ENCODE results near the gene PRKG1. TPM values are rescaled to one million over a fixed set of nuclear protein-coding genes. Genes with fewer than 3 reads are reported as not detected.

The PRKG1 gene
- total RNA-seq, 4 donors from 2014 or later, result 1.2 to 6.5 (median 2.7) TPM

DNA sequence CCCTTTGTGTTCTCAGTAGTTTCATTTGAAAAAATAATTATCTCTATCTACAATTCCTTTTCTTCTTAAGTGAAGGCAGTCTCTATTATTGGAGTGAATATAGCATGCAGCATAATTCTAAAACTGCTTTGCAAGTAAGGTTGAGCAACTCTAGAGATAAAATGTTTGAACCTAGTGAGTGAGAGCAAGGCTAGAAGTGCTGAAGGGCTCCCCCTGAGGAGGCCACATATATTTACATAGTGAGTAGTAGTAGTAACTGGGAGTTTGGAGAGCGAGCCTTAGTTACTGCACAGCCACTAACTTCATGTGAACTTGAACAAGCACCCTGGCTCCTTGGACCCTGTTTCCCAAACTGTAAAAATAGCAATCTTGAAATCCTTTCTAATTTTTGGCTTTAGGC is 1098.3 kb downstream of the PRKG1 start:
- 85% methylated on average over 1 of the region's 1 CpG for WGBS
- DNase-seq (ENCODE audit: low spot score in 2 of 2), result no peak
- H3K27me3 ChIP-seq, result no peaks in the 10 kb centered on the region
- H3K4me3 ChIP-seq, result no peak overlapping the region
- H3K4me1 ChIP-seq, result no peaks in the 10 kb centered on the region
- H3K9me3 ChIP-seq, result no peaks in the 10 kb centered on the region
- no peaks in the 10 kb centered on the region for H3K36me3 ChIP-seq
- TF ChIP-seq, protein P1, sequence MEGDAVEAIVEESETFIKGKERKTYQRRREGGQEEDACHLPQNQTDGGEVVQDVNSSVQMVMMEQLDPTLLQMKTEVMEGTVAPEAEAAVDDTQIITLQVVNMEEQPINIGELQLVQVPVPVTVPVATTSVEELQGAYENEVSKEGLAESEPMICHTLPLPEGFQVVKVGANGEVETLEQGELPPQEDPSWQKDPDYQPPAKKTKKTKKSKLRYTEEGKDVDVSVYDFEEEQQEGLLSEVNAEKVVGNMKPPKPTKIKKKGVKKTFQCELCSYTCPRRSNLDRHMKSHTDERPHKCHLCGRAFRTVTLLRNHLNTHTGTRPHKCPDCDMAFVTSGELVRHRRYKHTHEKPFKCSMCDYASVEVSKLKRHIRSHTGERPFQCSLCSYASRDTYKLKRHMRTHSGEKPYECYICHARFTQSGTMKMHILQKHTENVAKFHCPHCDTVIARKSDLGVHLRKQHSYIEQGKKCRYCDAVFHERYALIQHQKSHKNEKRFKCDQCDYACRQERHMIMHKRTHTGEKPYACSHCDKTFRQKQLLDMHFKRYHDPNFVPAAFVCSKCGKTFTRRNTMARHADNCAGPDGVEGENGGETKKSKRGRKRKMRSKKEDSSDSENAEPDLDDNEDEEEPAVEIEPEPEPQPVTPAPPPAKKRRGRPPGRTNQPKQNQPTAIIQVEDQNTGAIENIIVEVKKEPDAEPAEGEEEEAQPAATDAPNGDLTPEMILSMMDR (IDR thresholded peaks at IDR 0.05), result no peak
- TF ChIP-seq EP300 (IDR thresholded peaks at IDR 0.05), result no peak
- TF ChIP-seq POLR2A (IDR thresholded peaks at IDR 0.05), result no peak
- no peak for TF ChIP-seq POLR2AphosphoS5 (IDR thresholded peaks at IDR 0.05)
- no peak overlapping the region for H3K27ac ChIP-seq

GRCh38 chr10:52185256-52185655 is 1111.0 kb downstream of the PRKG1 start:
- Histone ChIP-seq H3K4me1 (no peaks in the 10 kb centered on the region), H3K4me3 (no peak overlapping the region), H3K27ac (no peak overlapping the region), H3K36me3 (no peaks in the 10 kb centered on the region), H3K27me3 (no peaks in the 10 kb centered on the region), H3K9me3 (peaks cover 7% of the 10 kb centered on the region)
- DNase-seq (ENCODE audit: low spot score in 2 of 2), result no peak
- TF ChIP-seq POLR2AphosphoS5 (IDR thresholded peaks at IDR 0.05) (no peak), POLR2A (IDR thresholded peaks at IDR 0.05) (no peak)
- TF ChIP-seq, protein P1 (IDR thresholded peaks at IDR 0.05), result no peak

DNA sequence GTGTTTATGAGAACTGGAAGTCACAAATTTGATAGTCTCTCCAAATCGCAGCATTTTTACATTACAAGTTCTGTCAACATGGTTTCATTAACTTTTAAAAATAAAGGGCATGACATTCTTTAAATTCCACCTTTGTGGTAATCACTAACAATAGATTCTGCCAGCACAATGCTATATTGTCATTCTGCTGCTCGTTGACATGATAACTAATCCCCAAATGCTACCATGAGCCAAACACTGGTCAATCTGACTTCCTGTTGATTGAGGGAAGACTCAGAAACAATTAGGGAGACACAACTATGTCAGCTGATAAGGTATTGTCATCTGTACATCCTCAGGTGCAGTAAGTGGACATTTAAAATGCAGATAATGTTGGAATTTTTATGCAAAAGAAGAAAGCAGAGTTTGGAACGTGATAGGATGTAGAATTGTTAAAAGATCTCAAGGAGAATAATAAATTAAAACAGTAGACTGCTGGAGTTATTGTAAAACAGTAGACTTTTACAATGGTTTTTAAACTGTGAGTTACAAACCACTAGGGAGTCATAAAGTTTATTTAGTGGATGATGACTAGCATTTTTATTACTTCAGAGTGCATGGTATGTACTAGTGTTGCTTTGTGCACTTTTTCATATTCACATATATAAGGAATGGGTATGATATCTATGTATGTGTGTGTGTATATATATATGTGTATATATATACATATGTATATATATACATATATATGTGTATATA is 1113.4 kb downstream of the PRKG1 start:
- H3K9me3 ChIP-seq, result peaks cover 7% of the 10 kb centered on the region
- 57% methylated on average over 3 of the region's 3 CpGs for WGBS
- no peaks in the 10 kb centered on the region for H3K36me3 ChIP-seq
- no peak overlapping the region for H3K27ac ChIP-seq
- no peak for DNase-seq (ENCODE audit: low spot score in 2 of 2)
- no peak overlapping the region for H3K4me3 ChIP-seq
- no peaks in the 10 kb centered on the region for H3K27me3 ChIP-seq
- TF ChIP-seq EP300 (IDR thresholded peaks at IDR 0.05), result no peak
- no peak for TF ChIP-seq POLR2A (IDR thresholded peaks at IDR 0.05)
- TF ChIP-seq, protein P1 (IDR thresholded peaks at IDR 0.05), result no peak
- TF ChIP-seq POLR2AphosphoS5 (IDR thresholded peaks at IDR 0.05), result no peak
- H3K4me1 ChIP-seq, result no peaks in the 10 kb centered on the region

DNA sequence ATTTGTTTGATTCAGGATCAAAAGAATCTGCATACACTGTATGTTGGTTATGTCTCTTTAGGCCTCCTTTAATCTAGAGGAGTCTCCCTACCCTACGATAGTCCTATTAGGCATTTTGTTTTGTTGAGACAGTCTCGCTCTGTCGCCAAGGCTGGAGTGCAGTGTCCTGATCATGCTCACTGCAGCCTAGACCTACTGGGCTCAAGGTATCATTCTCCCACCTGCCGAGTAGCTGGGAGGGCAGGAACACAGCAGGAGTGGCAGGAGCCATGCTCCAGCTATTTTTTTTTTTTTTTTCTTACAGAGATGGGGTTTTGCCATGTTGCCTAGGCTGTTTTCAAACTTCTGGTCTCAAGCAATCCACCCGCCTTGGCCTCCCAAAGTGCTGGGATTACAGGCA is 1116.8 kb downstream of the PRKG1 start:
- TF ChIP-seq, protein P1 (IDR thresholded peaks at IDR 0.05), result no peak
- no peak overlapping the region for H3K4me3 ChIP-seq
- H3K9me3 ChIP-seq, result no peaks in the 10 kb centered on the region
- DNase-seq (ENCODE audit: low spot score in 2 of 2), result no peak
- WGBS, result 93% methylated on average over 5 of the region's 5 CpGs
- no peaks in the 10 kb centered on the region for H3K27me3 ChIP-seq
- no peak overlapping the region for H3K27ac ChIP-seq
- no peaks in the 10 kb centered on the region for H3K36me3 ChIP-seq
- no peaks in the 10 kb centered on the region for H3K4me1 ChIP-seq

DNA sequence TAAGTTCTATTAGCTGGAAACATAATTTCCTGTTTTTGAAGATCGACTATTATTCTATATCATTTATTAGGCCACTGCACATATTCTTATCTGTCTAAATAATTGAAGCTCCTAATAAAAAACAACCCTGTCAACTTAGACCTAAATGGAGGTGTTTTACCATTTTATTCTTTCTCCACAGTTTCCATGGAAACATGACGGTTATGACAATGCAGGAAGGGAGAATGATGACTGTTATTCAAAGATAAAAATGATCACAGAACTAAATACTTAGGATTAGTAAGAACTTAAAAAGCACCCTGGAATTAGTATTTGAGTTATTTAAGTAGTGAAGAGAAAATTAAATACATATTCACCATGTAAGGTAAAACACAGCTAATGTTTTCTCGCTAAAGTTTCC is 1119.9 kb downstream of the PRKG1 start:
- Histone ChIP-seq H3K4me3 (no peak overlapping the region), H3K27me3 (no peaks in the 10 kb centered on the region), H3K9me3 (no peaks in the 10 kb centered on the region), H3K36me3 (no peaks in the 10 kb centered on the region), H3K4me1 (no peaks in the 10 kb centered on the region), H3K27ac (no peak overlapping the region)
- DNase-seq (ENCODE audit: low spot score in 2 of 2), result no peak
- TF ChIP-seq POLR2AphosphoS5 (IDR thresholded peaks at IDR 0.05) (no peak), POLR2A (IDR thresholded peaks at IDR 0.05) (no peak), EP300 (IDR thresholded peaks at IDR 0.05) (no peak)
- TF ChIP-seq, protein P1 (IDR thresholded peaks at IDR 0.05), result no peak
- 88% methylated on average over 3 of the region's 3 CpGs for WGBS
